Neural progenitor cell (in vitro differentiated cells): ENCODE data around the gene ZNF91.

Experiments
- CTCF ChIP-seq: fragments of 200-600 bp; sonication (generic); IDR thresholded peaks from 2 replicates; pipeline ENCODE4 v1.5.1; 2017; ENCODE audit warnings: antibody characterized with exemption, mild to moderate bottlenecking
- EZH2phosphoT487 ChIP-seq: fragments of 200-600 bp; sonication (generic); IDR thresholded peaks from 2 replicates; pipeline ENCODE4 v1.6.1; 2017; ENCODE audit warnings: antibody characterized with exemption

DNA sequence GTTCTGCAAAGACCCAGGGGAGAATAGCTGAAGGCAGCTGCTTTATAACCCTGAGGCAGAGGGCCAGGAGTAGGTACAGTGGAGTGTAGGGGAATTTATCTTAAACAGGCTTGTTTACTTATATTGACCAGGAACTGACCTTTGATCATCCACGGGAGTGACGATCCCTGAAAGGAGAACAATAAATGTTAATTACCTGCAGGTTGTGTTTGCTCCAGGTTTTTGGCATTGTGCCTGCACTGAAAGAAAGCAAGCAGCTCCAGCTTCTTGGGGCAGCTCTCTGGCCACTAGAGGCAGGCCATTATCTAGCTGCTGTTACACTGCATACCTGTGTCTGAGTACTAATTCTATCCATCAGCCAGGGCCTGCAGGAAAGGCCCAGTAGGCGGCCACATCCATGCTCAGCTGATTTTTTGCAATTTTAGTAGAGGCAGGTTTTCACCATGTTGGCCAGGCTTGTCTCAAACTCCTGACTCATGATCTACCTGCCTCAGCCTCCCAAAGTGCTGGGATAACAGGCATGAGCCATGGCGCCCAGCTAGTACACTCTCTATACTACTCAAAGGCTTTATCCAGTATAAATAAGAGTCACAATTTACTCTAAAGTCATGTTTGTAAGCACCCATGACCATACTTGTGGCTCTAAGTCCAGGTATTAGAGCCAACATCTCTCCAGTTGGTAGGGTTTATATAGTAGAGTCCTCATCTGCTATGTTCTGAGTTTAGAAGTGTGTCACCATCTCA is 8.5 kb upstream of the ZNF91 start:
- TF ChIP-seq CTCF (peak; percentile 24), EZH2phosphoT487 (no peak)
